Measurements from ENCODE around the gene SQOR. TPM values are rescaled to one million over a fixed set of nuclear protein-coding genes. Genes with fewer than 3 reads are reported as not detected.
"Not testable (repeated sequence)": the region's sequence is repeated elsewhere in the genome, so short reads cannot be mapped to it uniquely, and the experiment has no call there.

SQOR gene
- total RNA-seq, 3 donors from 2014 or later (not counting 1 experiment from before 2014, with no cell fraction given): 22.8 to 36.5 (median 29.9) TPM

DNA sequence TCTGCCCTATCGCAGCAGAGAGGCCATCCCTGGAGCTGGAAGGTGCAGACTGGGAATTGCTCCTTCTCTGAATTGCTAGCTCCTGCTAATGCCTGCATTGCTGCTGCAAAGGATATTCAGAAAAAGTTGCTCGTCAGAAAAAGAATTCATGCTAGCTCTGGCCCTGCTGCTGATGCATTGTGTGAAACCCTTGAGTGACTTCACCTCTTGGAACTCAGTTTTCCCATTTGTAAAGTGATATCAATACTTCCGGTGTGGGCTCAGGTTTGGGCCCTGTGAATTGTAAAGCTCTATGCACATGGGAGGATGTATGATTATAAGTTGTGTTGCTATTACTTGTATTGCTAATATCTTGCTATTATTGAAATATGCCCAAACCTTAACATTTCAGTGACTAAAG lies 11.4 kb downstream of the SQOR start:
- DNase-seq (no peak), ATAC-seq (no peak)
- H3K9me3 Mint-ChIP-seq: peaks cover 0 to 3% of the 10 kb centered on the region in 2 donors
- peaks cover 42 to 51% of the 10 kb centered on the region in 2 donors for H3K4me1 Mint-ChIP-seq
- no peaks in the 10 kb centered on the region for H3K36me3 Mint-ChIP-seq
- intact Hi-C loops (cut with micrococcal nuclease): no loop called here
- 90% methylated on average over 3 of the region's 3 CpGs for WGBS (ENCODE audit: insufficient coverage)
- no peaks in the 10 kb centered on the region for H3K9me3 ChIP-seq (ENCODE audit: control insufficient read depth, insufficient read depth, low read length)
- H3K36me3 ChIP-seq (ENCODE audit: control insufficient read depth, insufficient read depth, low read length): peaks cover 2% of the 10 kb centered on the region
- H3K27me3 Mint-ChIP-seq (ENCODE audit: low read depth in 2 of 2): no peaks in the 10 kb centered on the region
- H3K4me1 ChIP-seq (ENCODE audit: control insufficient read depth, insufficient read depth, low read length): peaks cover 22% of the 10 kb centered on the region
- no peak overlapping the region for H3K4me3 Mint-ChIP-seq
- H3K27ac ChIP-seq (ENCODE audit: low read length): no peak overlapping the region
- TF ChIP-seq, protein P1, sequence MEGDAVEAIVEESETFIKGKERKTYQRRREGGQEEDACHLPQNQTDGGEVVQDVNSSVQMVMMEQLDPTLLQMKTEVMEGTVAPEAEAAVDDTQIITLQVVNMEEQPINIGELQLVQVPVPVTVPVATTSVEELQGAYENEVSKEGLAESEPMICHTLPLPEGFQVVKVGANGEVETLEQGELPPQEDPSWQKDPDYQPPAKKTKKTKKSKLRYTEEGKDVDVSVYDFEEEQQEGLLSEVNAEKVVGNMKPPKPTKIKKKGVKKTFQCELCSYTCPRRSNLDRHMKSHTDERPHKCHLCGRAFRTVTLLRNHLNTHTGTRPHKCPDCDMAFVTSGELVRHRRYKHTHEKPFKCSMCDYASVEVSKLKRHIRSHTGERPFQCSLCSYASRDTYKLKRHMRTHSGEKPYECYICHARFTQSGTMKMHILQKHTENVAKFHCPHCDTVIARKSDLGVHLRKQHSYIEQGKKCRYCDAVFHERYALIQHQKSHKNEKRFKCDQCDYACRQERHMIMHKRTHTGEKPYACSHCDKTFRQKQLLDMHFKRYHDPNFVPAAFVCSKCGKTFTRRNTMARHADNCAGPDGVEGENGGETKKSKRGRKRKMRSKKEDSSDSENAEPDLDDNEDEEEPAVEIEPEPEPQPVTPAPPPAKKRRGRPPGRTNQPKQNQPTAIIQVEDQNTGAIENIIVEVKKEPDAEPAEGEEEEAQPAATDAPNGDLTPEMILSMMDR (IDR thresholded peaks at IDR 0.05): no peak
- no peaks in the 10 kb centered on the region for H3K27me3 ChIP-seq (ENCODE audit: control insufficient read depth, insufficient read depth, low read length)
- no peak overlapping the region for H3K27ac Mint-ChIP-seq
- H3K4me3 ChIP-seq (ENCODE audit: low read length): no peak overlapping the region

DNA sequence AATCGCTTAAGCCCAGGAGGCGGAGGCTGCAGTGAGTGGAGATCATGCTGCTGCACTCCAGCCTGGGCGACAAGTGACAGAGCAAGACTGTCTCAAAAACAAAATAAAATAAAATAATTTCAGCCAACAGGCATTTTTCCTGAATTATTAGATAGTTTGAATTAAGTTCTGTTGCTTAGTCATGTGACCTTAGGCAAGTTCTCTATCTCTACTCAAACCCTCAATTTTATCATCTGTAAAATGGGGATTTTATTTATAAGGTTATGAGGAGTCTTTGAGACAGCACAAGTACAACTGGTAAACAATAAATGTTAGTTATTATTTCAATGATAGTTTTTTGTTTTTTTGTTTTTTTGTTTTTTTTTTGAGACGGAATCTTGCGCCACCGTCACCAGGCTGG lies 13.0 kb downstream of the SQOR start:
- H3K36me3 ChIP-seq (ENCODE audit: control insufficient read depth, insufficient read depth, low read length): no peaks in the 10 kb centered on the region
- H3K4me3 ChIP-seq (ENCODE audit: low read length): no peak overlapping the region
- no peaks in the 10 kb centered on the region for H3K27me3 Mint-ChIP-seq (ENCODE audit: low read depth in 2 of 2)
- H3K9me3 ChIP-seq (ENCODE audit: control insufficient read depth, insufficient read depth, low read length): no peaks in the 10 kb centered on the region
- H3K27me3 ChIP-seq (ENCODE audit: control insufficient read depth, insufficient read depth, low read length): no peaks in the 10 kb centered on the region
- intact Hi-C loops (cut with micrococcal nuclease): no loop called here
- over 99% methylated on average over 5 of the region's 6 CpGs for WGBS (ENCODE audit: insufficient coverage)
- H3K9me3 Mint-ChIP-seq: peaks cover 0 to 3% of the 10 kb centered on the region in 2 donors
- H3K4me1 Mint-ChIP-seq: peaks cover 42 to 47% of the 10 kb centered on the region in 2 donors
- no peak overlapping the region for H3K27ac Mint-ChIP-seq
- TF ChIP-seq, protein P1 (IDR thresholded peaks at IDR 0.05): no peak
- H3K4me3 Mint-ChIP-seq: no peak overlapping the region
- no peak overlapping the region for H3K27ac ChIP-seq (ENCODE audit: low read length)
- no peak for ATAC-seq
- H3K4me1 ChIP-seq (ENCODE audit: control insufficient read depth, insufficient read depth, low read length): peaks cover 16% of the 10 kb centered on the region
- no peak for DNase-seq
- no peaks in the 10 kb centered on the region for H3K36me3 Mint-ChIP-seq

DNA sequence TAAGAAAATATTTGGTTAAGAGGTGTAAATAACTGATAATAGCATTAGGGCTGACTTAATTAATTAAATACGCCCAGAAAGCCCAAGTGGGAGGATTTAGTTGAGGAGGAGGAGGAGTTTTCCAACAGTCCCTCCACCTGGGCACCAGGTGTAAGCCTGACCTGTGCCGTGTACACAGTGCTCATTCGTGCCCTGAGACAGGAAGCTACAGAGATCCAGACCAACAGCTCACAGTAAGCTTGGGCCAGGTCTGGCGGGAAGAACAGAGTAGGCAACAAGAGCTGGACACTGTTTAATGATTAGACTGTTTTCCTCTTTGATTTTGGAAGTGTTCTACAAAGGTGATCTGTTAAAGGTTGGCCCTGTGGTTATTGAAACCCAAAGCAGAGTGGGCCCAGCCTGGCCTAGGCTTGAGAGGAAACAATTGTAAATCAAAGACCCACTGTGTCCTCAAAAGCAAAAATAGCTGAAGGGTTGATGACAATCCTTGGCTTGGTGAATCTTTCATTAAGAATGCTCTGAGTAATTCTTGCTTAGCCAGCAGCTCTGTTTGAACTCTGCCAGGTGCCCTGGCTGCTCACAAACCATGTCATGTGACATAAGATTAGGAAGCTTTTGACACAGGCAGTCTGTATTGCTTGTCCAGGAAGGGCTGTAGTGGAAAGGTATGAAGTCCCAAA lies 13.8 kb downstream of the SQOR start:
- H3K27ac Mint-ChIP-seq: peak overlapping the region; percentile 12 to 54
- Histone ChIP-seq H3K27me3 (ENCODE audit: control insufficient read depth, insufficient read depth, low read length) (no peaks in the 10 kb centered on the region), H3K9me3 (ENCODE audit: control insufficient read depth, insufficient read depth, low read length) (no peaks in the 10 kb centered on the region), H3K4me3 (ENCODE audit: low read length) (no peak overlapping the region), H3K4me1 (ENCODE audit: control insufficient read depth, insufficient read depth, low read length) (peaks cover 22% of the 10 kb centered on the region), H3K27ac (ENCODE audit: low read length) (no peak overlapping the region), H3K36me3 (ENCODE audit: control insufficient read depth, insufficient read depth, low read length) (no peaks in the 10 kb centered on the region)
- H3K4me3 Mint-ChIP-seq: no peak overlapping the region
- no peaks in the 10 kb centered on the region for H3K27me3 Mint-ChIP-seq (ENCODE audit: low read depth in 2 of 2)
- intact Hi-C loops (cut with micrococcal nuclease): no loop called here
- no peaks in the 10 kb centered on the region for H3K36me3 Mint-ChIP-seq
- DNase-seq (no peak), ATAC-seq (no peak)
- TF ChIP-seq, protein P1 (IDR thresholded peaks at IDR 0.05): no peak
- H3K9me3 Mint-ChIP-seq: peaks cover 0 to 3% of the 10 kb centered on the region in 2 donors
- 92% methylated on average over 4 of the region's 4 CpGs for WGBS (ENCODE audit: insufficient coverage)
- H3K4me1 Mint-ChIP-seq: peaks cover 46 to 55% of the 10 kb centered on the region in 2 donors

DNA sequence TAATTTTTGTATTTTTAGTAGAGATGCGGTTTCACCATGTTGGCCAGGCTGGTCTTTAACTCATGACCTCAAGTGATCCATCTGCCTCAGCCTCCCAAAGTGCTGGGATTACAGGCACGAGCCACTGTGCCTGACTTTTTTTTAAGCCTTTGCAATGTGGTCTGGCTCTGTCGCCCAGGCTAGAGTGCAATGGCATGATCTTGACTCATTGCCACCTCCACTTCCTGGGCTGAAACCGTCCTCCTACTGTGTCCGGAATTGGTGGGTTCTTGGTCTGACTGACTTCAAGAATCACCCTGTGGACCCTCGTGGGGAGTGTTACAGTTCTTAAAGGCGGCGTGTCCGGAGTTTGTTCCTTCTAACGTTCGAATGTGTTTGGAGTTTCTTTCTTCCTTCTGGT lies 15.2 kb downstream of the SQOR start:
- H3K27me3 Mint-ChIP-seq (ENCODE audit: low read depth in 2 of 2); intact Hi-C loops (cut with micrococcal nuclease); H3K9me3 ChIP-seq (ENCODE audit: control insufficient read depth, insufficient read depth, low read length); H3K9me3 Mint-ChIP-seq; H3K36me3 Mint-ChIP-seq; DNase-seq; H3K27me3 ChIP-seq (ENCODE audit: control insufficient read depth, insufficient read depth, low read length); H3K4me3 ChIP-seq (ENCODE audit: low read length); H3K27ac ChIP-seq (ENCODE audit: low read length); H3K36me3 ChIP-seq (ENCODE audit: control insufficient read depth, insufficient read depth, low read length): not testable (repeated sequence)
- H3K27ac Mint-ChIP-seq: peak overlapping the region; percentile 82 to 85
- peaks cover 24% of the 10 kb centered on the region for H3K4me1 ChIP-seq (ENCODE audit: control insufficient read depth, insufficient read depth, low read length)
- peak overlapping the region; percentile 72 for H3K4me3 Mint-ChIP-seq
- ATAC-seq: peak; percentile 76 to 79 (median 78)
- 79% methylated on average over 11 of the region's 11 CpGs for WGBS (ENCODE audit: insufficient coverage)
- H3K4me1 Mint-ChIP-seq: peaks cover 49 to 57% of the 10 kb centered on the region in 2 donors

Data from natural killer cell (primary cell).